HepG2 (cell line): Measurements from ENCODE around the gene FGD2. TPM values are rescaled to one million over a fixed set of nuclear protein-coding genes. Genes with fewer than 3 reads are reported as not detected.

Experiments
- DPF2 ChIP-seq: sonication (generic); formaldehyde crosslinking; IDR thresholded peaks from 2 replicates; pipeline ENCODE4 v1.4.0; 2020; ENCODE audit warnings: mild to moderate bottlenecking, low read depth, missing genetic modification reagents, borderline replicate concordance
- EZH2 ChIP-seq: conservative IDR thresholded peaks from 2 replicates; pipeline ENCODE4 v1.6.1; 2012; ENCODE audit warnings: mild to moderate bottlenecking, low read depth, low read length, moderate library complexity
- FLYWCH1 ChIP-seq: sonication (generic); formaldehyde crosslinking; IDR thresholded peaks from 2 replicates; pipeline ENCODE4 v1.8.1; 2023; ENCODE audit warnings: mild to moderate bottlenecking, missing genetic modification reagents
- HMG20B ChIP-seq: conservative IDR thresholded peaks from 2 replicates; pipeline ENCODE4 v1.6.1; 2016; ENCODE audit warnings: missing genetic modification reagents, missing compliant biosample characterization
- HMGXB3 ChIP-seq: sonication (generic); formaldehyde crosslinking; IDR thresholded peaks from 2 replicates; pipeline ENCODE4 v1.4.0; 2020; ENCODE audit warnings: missing genetic modification reagents, borderline replicate concordance
- KDM5A ChIP-seq: fragments of 200-600 bp; sonication (generic); IDR thresholded peaks from 2 replicates; pipeline ENCODE4 v1.7.0; 2018; ENCODE audit warnings: antibody characterized with exemption, mild to moderate bottlenecking, low read length, borderline replicate concordance
- MED1 ChIP-seq: sonication (generic); formaldehyde crosslinking; IDR thresholded peaks from 2 replicates; pipeline ENCODE4 v1.4.0; 2020; ENCODE audit warnings: missing genetic modification reagents
- MEIS1 ChIP-seq: sonication (generic); formaldehyde crosslinking; IDR thresholded peaks from 2 replicates; pipeline ENCODE4 v1.9.0; 2021; ENCODE audit warnings: mild to moderate bottlenecking, missing genetic modification reagents, moderate library complexity, borderline replicate concordance
- NCOA2 ChIP-seq: sonication (generic); formaldehyde crosslinking; IDR thresholded peaks from 2 replicates; pipeline ENCODE4 v1.8.0; 2022; ENCODE audit warnings: inconsistent platforms
- PAWR ChIP-seq: sonication (generic); formaldehyde crosslinking; IDR thresholded peaks from 2 replicates; pipeline ENCODE4 v1.4.0; 2020; ENCODE audit warnings: missing genetic modification reagents, mild to moderate bottlenecking, borderline replicate concordance
- TERF1 ChIP-seq: sonication (generic); formaldehyde crosslinking; IDR thresholded peaks from 2 replicates; pipeline ENCODE4 v1.8.0; 2022; ENCODE audit warnings: mild to moderate bottlenecking, missing genetic modification reagents, moderate library complexity
- ZMYM4 ChIP-seq: sonication (generic); formaldehyde crosslinking; IDR thresholded peaks from 2 replicates; pipeline ENCODE4 v1.8.1; 2023; ENCODE audit warnings: mild to moderate bottlenecking, missing genetic modification reagents
- ZNF350 ChIP-seq: sonication (generic); formaldehyde crosslinking; IDR thresholded peaks from 2 replicates; pipeline ENCODE4 v1.4.0; 2020; ENCODE audit warnings: mild to moderate bottlenecking, low read depth, missing genetic modification reagents, borderline replicate concordance
- ZNF513 ChIP-seq: sonication (generic); formaldehyde crosslinking; conservative IDR thresholded peaks from 2 replicates; pipeline ENCODE4 v1.5.0; 2020; ENCODE audit warnings: missing genetic modification reagents
- ZNF800 ChIP-seq: sonication (generic); formaldehyde crosslinking; IDR thresholded peaks from 2 replicates; pipeline ENCODE4 v1.4.0; 2020; ENCODE audit warnings: missing genetic modification reagents
- ZNF879 ChIP-seq: sonication (generic); formaldehyde crosslinking; IDR thresholded peaks from 2 replicates; pipeline ENCODE4 v1.8.1; 2023; ENCODE audit warnings: missing genetic modification reagents
- polyA plus RNA-seq, 8 experiments: library from polyadenylated mRNA; depleted of rRNA in 3 of 8; stranded (reverse) in 7 of 8; unstranded in 1 of 8; fragments of >200 nt; fragmentation: Illumina TruSeq in 4 of 8; extraction: Trizol in 4 of 8; gene quantifications; 2 replicates each; pipeline versions ENCODE4 v1.2.1 to v1.2.3, GENCODE V29; 2011 to 2016; ENCODE audit warnings: low read depth in 4 of 8, missing spikeins in 1 of 8, mixed read lengths in 1 of 8; ENCODE audit not compliant: insufficient read depth in 1 of 8
- total RNA-seq, 5 experiments: library from RNA; depleted of rRNA; stranded (reverse); fragments of >200 nt; fragmentation: Illumina TruSeq; extraction: Trizol; gene quantifications; 2 replicates each; pipeline ENCODE4 v1.2.3, GENCODE V29; 2016; ENCODE audit warnings: low read depth in 1 of 5

The FGD2 gene
- total and polyA plus RNA-seq, 2 of the 13 experiments (the other 11 are each of a cell fraction or from before 2014, with no cell fraction given), result not detected

GRCh38 chr6:37059344-37060194, 54.1 kb downstream of the FGD2 start (continued):
- TF ChIP-seq HMGXB3, result no peak
- peak; percentile 55; the same call in 1 of the 2 replicates for TF ChIP-seq ZMYM4 (CRISPR knock-in tag)
- 0 out of 2 replicates have a peak, but pooled peaks have one; percentile 33 for TF ChIP-seq MEIS1 (CRISPR knock-in tag)
- peak; percentile 76 for TF ChIP-seq ZNF350 (CRISPR knock-in tag)
- TF ChIP-seq HMG20B, result no peak; the same call in none of the 2 replicates
- TF ChIP-seq MED1 (CRISPR knock-in tag), result peak; percentile 99
- TF ChIP-seq FLYWCH1, result no peak
- no peak for TF ChIP-seq ZNF879 (CRISPR knock-in tag)
- no peak for TF ChIP-seq ZNF513 (CRISPR knock-in tag)
- TF ChIP-seq TERF1 (CRISPR knock-in tag), result peak; percentile 48; the same call in 1 of the 2 replicates
- no peak for TF ChIP-seq DPF2 (CRISPR knock-in tag)
- TF ChIP-seq NCOA2 (CRISPR knock-in tag), result peak; percentile 91
- no peak for TF ChIP-seq EZH2
- TF ChIP-seq ZNF800, result no peak; the same call in none of the 2 replicates
- TF ChIP-seq KDM5A, result no peak
- TF ChIP-seq PAWR (CRISPR knock-in tag), result no peak
